Hematopoietic multipotent progenitor cell treated with erythropoietin and hydrocortisone succinate and interleukin-3 and kit ligand, for 4 days (in vitro differentiated cells): ENCODE results near the gene ZNHIT6.

ENCODE experiments used
- DNase-seq: peaks from one replicate; pipeline ENCODE4 v3.0.0-alpha.2; 2015

Gene ZNHIT6

DNA sequence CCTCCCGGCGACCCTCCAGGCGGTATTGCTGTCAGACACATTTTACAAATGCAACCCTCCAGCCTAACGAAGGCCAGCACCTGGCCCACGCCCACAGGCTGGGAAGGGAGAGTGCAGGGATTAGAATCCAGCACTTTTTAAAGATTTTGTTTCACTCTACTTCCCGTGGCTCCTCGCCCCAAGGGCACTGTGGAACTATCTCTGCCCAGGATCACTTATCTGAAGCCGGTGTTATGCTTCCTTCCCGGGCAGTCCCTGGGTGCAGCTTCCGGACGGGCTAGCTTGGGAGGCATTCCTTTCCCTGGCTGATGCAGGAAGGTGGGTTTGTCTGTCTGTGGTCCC lies 91.9 kb downstream of the ZNHIT6 start:
- DNase-seq: no peak

DNA sequence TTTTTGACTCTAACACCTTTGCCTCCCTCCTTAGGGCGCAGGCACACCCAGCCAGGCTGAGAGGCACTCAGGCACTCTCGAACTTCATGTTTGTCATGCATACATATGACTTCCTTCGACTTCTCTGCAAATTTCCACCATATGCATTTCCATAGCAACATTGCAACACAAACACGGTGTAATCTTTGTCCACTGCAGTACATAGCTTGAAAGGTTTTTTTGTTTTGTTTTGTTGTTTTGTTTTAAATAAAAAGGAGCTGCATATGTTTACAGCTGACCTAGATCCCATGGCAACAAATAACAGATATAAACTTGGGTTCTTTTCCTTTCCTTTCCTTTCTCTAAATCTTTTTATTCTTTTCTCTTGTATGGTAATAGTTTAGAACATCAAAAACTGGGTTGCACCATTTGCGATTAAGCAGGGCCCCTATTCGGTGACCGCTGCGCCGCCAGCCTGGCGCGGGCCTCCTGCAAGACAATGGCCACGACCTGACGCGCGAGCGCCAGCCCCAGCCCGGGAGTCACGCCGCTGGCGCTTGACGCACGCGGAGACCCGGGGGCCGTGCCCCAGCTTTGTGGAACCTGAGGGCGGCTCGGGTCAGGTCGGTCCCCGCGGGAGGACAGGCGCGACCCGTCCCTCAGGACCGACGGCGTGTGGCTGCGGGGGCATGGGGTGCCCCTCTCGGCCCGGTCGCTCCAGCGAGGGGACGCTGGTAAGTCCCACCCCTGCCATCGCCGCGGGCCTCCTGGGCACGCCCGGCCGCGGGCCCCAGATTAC lies 92.5 kb downstream of the ZNHIT6 start:
- DNase-seq: no peak

DNA sequence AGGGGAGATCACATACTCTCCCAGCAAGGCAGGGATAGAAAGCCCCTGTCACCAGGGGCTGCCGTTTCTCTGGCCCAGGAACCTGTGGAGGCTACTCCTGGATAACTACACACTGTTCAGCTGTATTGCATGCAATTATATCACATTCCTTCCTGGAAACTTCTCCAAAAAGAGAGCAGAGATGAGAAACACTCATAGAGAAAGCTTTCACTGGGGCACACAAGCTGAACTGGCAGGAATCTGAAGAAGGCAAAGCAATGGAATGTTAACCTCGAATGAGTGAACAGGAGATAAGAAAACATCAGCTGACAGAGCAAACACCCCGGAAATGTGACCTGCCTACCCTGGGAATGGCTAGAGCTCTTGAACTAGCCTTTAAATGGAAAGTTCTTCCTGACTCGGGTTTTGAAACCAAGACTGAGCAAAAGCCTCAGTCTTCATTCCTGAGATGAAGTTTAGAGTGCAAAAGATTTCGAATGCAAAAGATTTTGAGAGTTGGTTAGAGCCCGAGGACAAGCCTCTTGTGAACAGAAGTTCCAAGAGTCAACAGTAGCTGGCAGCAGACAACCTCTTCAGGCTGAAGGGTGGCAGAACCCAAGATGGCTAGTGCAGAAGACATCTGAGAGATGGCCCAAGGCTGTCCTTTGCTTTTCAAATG lies 95.4 kb downstream of the ZNHIT6 start:
- peak; percentile 47 for DNase-seq

DNA sequence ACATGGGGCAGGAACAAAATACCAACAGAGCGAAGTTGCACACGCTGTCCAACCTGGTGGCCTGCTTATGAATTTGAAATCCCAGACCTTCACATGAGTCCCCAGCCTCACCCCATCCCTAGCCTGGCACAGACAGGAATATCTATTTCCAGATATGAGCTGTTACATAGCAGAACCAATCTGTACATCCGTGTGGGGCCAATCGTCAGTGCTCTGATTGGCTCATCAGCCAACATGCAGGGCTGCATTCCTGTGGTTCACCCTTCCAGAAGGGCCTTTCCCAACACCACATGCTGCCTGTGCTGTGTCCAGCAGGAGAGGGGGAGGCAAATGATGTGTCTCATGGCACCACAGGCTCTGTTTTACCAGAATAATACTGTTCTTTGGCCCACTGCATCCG lies 96.4 kb downstream of the ZNHIT6 start:
- DNase-seq: no peak

- DNase-seq: no peak
Measured at GRCh38 chr1:85611425-85611824, 96.8 kb downstream of the ZNHIT6 start.

DNA sequence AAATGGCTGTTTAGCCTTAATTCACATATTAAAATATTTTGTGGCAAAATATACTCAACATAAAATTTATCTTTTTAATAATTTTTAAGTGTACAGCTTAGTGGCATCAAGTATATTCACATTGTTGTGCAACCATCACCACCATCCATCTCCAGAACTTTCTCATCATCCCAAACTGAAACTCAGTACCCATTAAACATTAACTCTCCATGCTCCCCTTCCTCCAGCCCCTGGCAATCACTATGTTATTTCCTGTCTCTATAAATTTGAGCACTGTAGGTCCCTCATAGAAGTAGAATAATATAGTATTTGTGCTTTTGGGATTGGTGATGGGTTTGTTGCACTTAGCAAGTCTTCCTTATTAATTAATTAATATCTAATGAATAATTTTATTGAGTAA lies 98.3 kb downstream of the ZNHIT6 start:
- DNase-seq: no peak

DNA sequence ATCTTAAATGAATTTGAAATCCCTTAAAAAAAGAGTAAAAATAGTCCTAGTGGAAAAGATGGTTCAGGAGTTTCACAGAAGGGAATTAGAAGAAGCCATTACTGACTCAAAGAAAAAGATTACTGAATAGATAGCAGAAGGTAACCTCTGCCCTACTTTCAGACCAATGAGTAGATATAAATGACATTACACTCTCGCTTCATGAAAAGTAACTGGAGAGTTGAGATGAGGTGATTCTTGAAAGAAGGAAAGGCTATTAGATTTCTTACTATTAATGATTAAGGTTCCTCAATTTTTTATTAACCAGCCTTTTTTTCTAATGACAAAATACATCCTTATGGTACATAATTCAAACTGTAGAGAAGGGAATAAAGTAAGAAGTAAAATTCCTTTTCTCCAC lies 99.4 kb downstream of the ZNHIT6 start:
- no peak for DNase-seq

DNA sequence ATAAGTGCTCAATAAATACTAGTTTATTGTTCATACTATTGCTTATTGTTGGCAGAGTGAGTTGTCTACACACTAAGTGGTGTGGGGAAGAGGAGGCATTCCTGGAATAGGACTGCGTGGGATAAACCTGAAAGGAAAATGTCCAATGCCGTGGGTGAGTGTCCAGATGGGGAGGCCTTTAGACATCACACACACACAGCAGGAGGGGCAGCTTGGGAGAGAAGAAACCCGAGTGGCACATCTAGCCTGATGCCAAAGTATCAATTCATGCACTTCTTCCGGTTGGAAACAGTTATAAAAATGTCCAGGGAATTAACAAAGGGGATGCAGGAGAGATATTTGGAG lies 100.3 kb downstream of the ZNHIT6 start:
- no peak for DNase-seq

DNA sequence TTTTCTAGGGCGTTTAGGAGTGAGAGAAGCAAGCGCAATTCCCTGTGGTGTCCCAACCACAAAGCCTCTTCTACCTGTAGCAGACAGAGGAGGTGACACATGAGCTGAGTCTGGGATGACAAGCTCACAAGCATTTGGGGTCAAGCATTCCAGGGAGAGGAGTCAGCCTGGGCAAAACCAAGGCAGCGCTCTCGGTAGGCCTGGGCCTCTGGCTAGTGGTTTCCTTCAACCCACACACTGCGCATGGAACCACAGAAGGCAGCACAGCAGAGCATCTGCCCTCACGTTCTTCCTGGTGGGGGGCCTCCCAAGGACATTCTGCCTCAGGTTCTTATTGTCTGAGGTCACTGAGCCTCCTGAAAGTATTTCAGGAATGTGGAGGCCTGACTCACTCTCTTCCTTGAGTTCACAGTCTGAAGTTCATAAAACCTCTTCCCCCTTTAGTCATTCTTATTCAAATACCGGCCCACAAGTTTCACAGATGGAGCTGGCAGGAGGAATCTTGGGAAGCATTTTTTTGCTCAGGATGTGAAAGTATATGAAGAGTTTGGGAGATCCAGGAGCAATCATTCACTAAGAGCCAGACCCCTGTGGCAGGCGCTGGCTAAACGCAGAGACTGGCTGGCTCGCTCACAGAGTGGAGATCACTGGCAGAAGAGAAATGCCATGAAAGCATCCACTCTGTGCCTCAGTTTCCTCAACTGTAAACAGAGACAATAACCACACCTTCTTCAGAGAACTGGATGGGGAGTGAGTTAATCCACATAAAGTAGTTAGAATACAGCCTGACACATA lies 100.9 kb downstream of the ZNHIT6 start:
- no peak for DNase-seq

- no peak for DNase-seq
Measured at GRCh38 chr1:85606414-85606800, 101.8 kb downstream of the ZNHIT6 start.

GRCh38 chr1:85605484-85606413 lies 102.5 kb downstream of the ZNHIT6 start:
- peak; percentile 47 for DNase-seq

DNA sequence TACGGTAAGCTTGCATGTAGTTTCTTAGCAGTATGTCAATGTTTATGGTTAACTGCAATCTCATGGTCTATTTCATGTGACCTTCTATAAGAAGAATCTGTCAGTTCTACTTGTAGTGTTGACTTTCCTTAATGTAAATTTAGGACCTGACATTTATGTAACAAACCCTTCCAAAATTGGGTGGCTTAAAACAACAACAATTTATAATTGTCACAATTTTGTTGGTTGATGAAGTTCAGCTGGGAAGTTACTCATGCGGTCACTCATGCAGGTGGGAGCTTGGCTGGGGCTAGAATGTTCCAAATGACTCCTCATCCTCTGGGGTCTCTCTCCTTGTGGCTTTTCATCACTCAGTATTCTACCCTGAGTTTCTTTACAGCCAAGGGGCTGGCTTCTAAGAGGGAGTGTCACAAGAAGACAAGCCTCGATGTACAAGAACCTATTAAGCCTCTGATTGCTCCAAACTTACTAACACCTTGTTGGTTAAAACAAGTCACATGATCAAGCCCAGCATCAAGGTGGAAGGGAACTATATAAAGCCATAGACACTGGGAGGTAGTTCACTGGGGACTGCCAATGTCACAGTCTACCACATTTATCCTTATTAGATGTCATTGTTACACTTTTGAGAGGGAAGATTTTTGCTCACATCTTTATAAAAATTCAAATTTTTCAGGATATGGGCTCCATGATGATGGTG lies 103.8 kb downstream of the ZNHIT6 start:
- no peak for DNase-seq

DNA sequence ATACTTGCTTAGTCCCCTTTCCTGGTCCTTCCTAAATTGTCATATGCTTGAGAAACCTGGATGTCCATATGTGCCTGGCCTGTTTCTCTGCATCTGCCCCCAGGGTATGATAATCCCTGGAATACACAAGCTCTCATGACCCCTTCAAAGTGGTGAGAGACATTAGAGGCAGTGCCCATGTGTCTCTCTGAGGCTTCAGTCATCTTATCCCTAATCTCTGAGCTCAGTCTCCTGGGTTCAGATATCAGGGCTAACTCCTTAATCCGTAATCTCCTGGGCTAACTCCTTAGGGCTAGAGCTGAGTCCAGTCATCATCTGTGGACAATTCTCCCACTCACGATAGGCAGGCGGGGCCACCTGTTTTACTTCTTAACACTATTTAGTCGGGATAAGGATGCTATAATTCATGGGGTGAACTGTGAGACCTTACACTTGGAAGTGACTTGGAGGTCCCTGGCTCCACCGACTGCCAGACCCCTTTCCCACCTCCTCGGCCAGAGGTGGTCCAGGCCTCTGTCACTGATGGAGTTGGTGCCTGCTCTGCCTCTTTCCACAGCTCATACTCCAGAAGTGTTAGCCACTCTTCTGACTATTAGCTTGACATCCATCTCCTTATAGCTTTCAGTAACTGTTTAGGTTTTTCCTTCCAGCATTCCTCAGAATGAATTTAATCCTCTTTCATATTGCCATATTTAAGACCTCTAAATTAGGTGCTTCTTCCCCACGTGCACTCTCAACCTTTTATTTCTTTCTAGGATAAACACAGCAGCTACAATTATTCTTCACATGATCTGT lies 105.0 kb downstream of the ZNHIT6 start:
- no peak for DNase-seq

DNA sequence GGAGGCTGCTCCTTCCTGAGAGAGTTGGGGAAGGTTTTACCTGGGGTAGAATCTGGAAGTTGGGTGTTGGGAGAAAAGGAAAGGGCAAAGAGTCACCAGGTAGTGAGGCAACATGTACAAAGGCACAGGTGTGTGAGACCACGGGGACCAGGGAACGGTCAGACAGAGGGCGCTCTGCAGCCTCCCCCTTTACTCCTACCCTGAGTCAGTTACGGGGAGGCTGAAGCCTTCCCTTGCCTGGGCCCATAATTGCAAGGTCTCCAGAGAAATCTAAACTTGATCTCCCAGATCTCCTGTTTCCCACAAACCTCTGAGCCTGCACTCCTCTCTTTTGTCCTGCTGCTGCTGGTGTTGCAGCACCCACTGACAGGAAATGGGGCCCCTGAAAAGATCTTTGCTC lies 105.7 kb downstream of the ZNHIT6 start:
- no peak for DNase-seq

GRCh38 chr1:85601901-85602300 lies 106.3 kb downstream of the ZNHIT6 start:
- no peak for DNase-seq

- DNase-seq: no peak
Measured at GRCh38 chr1:85599681-85600080, 108.6 kb downstream of the ZNHIT6 start.
